Stimulated activated naive CD8-positive, alpha-beta T cell treated with anti-CD3 and anti-CD28 coated beads, Interleukin-15, amount 100 ng/mL, for 72 hours (primary cell): ENCODE data around the gene LYZL1.
"Not testable (repeated sequence)": the region's sequence is repeated elsewhere in the genome, so short reads cannot be mapped to it uniquely, and the experiment has no call there.

Experiments
- ATAC-seq: fragments of 150-1000 bp; cut with Tn5 transposase; 2 replicates; pipeline ENCODE4 v1.10.0; 2021; ENCODE audit warnings: mild to moderate bottlenecking, moderate library complexity
- DNase-seq, 2 donors: peaks; one replicate each; pipeline ENCODE4 v3.0.0; 2021 to 2022
- H3K27ac Mint-ChIP-seq, 2 donors: one replicate each; pipeline ENCODE4 v1.8.0; 2022; ENCODE audit warnings: mild to moderate bottlenecking in 2 of 2, mixed read lengths in 2 of 2, moderate library complexity in 2 of 2
- H3K27me3 Mint-ChIP-seq: one replicate; pipeline ENCODE4 v1.8.0; 2022; ENCODE audit warnings: mixed read lengths
- H3K4me1 Mint-ChIP-seq: one replicate; pipeline ENCODE4 v1.8.0; 2022; ENCODE audit warnings: mild to moderate bottlenecking, mixed read lengths
- H3K4me3 Mint-ChIP-seq, 2 donors: one replicate each; pipeline ENCODE4 v1.8.0; 2022; ENCODE audit warnings: mild to moderate bottlenecking in 2 of 2, mixed read lengths in 2 of 2, moderate library complexity in 1 of 2
- H3K9me3 Mint-ChIP-seq, 2 donors: one replicate each; pipeline ENCODE4 v1.8.0; 2022; ENCODE audit warnings: mixed read lengths in 2 of 2

Gene LYZL1

GRCh38 chr10:29326886-29327745 is 38.2 kb downstream of the LYZL1 start:
- no peak for ATAC-seq
- H3K4me1 Mint-ChIP-seq = no peaks in the 10 kb centered on the region
- no peaks in the 10 kb centered on the region for H3K9me3 Mint-ChIP-seq
- no peak for DNase-seq
- H3K27ac Mint-ChIP-seq = no peak overlapping the region
- no peak overlapping the region for H3K4me3 Mint-ChIP-seq
- H3K27me3 Mint-ChIP-seq = peaks cover 31% of the 10 kb centered on the region

DNA sequence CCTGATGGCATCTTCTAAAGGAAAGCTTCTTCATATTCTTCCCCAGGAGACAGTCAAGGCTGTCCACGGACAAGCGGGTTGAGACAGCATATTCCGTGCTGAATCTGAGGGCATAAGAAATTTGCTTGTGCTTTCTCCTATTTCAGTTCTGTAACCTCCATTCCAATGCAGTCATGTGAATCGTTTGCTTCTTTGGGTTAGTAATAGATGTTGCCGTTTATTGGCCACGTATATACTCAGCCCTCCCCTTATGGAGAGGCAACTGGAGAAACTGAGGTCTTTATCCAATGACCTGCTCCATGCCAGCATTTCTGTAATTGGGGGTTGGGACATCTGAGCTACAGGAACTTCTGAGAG is 38.9 kb downstream of the LYZL1 start:
- H3K4me1 Mint-ChIP-seq = no peaks in the 10 kb centered on the region
- H3K27me3 Mint-ChIP-seq = peaks cover 32% of the 10 kb centered on the region
- no peaks in the 10 kb centered on the region for H3K9me3 Mint-ChIP-seq
- ATAC-seq (no peak), DNase-seq (no peak)
- H3K27ac Mint-ChIP-seq = no peak overlapping the region
- no peak overlapping the region for H3K4me3 Mint-ChIP-seq

DNA sequence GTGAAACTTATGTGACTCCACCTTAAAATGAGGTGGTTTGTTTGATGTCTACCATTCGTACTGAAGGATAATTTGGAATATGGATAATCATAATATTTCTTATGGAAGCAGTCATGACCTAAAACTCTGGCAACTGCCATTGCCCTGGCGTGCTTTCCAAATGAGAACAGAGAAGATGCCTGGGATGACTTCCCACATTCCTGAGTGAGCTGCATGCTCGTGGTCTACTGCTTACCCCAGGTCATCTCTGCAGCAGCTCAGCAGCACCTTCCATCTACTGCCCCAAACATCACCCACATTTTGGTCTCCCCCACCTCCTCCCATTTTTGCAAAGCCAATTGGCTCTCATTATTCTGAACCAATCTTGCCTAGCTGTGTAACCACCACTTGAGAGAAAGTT is 40.1 kb downstream of the LYZL1 start:
- ATAC-seq (no peak), DNase-seq (no peak)
- Mint-ChIP-seq H3K4me1 (no peaks in the 10 kb centered on the region), H3K4me3 (no peak overlapping the region), H3K9me3 (no peaks in the 10 kb centered on the region), H3K27ac (no peak overlapping the region), H3K27me3 (peaks cover 22% of the 10 kb centered on the region)

DNA sequence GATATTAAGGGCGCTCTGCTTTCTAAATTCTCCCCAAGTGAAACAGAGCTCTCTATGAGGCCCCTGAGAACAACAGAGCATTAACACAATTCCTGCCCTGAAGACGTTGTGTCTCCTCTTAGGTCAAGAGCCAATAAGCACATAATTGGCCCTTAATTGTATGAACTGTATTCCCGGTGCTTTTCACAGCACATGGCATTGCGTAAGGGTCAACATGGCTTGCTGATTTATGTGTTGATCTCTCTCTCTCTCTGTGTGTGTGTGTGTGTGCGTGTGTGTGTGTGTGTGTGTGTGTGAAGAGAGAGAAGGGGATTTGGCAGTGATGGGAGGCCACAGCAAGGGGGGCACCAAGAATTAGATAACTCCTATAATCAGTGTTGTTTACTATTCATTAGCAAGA is 40.5 kb downstream of the LYZL1 start:
- H3K9me3 Mint-ChIP-seq = no peaks in the 10 kb centered on the region
- H3K4me1 Mint-ChIP-seq = no peaks in the 10 kb centered on the region
- no peak for DNase-seq
- ATAC-seq = no peak
- H3K27me3 Mint-ChIP-seq = peaks cover 22% of the 10 kb centered on the region
- H3K27ac Mint-ChIP-seq = no peak overlapping the region
- H3K4me3 Mint-ChIP-seq = no peak overlapping the region

DNA sequence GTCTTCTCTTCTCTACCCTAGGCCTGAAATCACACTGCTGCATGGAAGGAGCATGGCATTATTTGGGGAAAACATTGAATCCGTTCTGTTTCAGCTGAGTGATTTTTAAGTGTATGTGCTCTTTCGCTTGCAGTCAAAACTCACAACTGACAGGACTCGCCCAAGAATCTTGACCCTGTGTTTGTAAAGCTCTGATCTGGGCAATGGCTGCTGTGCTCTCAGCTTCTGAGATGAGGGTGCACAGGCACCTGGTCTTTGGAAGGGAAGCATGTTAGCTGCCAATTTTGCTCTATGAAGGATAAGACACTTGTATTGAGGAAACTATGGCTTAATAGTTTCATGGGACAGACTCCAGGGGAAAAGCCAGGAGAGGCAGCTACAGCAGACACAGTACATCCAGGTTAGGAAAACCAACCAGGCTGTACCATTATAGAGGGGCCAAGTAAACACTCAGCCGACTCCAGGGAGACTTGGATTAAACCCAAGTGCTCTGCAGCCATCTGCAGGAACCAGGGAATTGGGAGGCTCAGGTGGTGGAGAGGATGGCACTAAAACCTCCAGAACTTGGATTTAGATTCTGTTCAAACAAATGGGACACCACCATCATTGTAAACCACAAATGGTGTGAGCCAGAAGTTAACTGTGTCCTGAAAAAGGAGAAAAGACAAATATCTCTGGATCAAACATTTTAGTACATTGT is 43.3 kb downstream of the LYZL1 start:
- H3K4me3 Mint-ChIP-seq = no peak overlapping the region
- DNase-seq = no peak
- no peak overlapping the region for H3K27ac Mint-ChIP-seq
- ATAC-seq = no peak
- peaks cover 30% of the 10 kb centered on the region for H3K27me3 Mint-ChIP-seq
- H3K4me1 Mint-ChIP-seq = no peaks in the 10 kb centered on the region
- no peaks in the 10 kb centered on the region for H3K9me3 Mint-ChIP-seq

DNA sequence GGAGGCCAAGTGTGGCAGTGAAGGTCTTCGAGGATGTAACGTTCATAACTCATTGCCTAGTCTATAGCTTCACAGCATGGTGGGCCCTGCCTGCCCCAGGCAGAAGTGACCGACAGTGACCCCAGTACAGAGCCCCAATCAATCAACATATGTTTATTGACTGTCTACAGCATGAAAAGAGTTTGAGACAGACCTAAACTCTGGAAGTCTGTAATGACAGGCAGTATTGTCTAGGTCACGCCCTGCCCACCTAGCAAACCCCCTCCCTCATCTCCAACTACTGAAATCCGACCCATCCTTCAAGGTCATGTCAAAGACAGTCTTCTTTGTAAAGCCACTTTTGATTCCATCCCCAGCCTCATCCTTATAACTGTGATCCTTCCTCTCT is 43.9 kb downstream of the LYZL1 start:
- Mint-ChIP-seq H3K4me1 (no peaks in the 10 kb centered on the region), H3K9me3 (no peaks in the 10 kb centered on the region), H3K27ac (no peak overlapping the region), H3K27me3 (peaks cover 31% of the 10 kb centered on the region), H3K4me3 (no peak overlapping the region)
- DNase-seq (no peak), ATAC-seq (no peak)

GRCh38 chr10:29337526-29337925 is 48.7 kb downstream of the LYZL1 start:
- H3K27me3 Mint-ChIP-seq = peaks cover 37% of the 10 kb centered on the region
- ATAC-seq, H3K27ac Mint-ChIP-seq, H3K4me3 Mint-ChIP-seq, H3K9me3 Mint-ChIP-seq, H3K4me1 Mint-ChIP-seq, DNase-seq: not testable (repeated sequence)

DNA sequence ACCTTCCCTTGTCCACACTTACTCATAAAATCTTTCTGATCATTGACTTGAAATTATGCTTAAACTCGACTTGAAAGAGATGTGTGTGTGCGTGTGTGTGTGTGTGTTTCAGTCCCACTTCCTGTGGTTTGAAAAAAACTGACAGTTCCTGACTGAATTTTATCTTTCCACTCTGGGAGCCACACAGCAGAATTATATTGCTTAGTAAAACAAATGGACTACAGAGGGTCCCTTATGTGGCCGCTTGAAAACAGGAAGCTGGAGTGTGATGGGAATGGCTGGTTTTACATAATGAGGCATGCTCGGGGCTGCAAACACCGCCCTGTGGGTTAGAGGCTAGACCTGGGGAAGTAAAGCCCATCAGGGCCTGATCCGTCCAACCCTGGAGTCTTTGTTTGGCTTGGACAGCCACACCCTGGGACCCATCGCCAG is 54.8 kb downstream of the LYZL1 start:
- Mint-ChIP-seq H3K27me3 (peaks cover 63% of the 10 kb centered on the region), H3K27ac (no peak overlapping the region), H3K9me3 (peaks cover 4 to 7% of the 10 kb centered on the region in 2 donors), H3K4me3 (no peak overlapping the region), H3K4me1 (peaks cover 11% of the 10 kb centered on the region)
- ATAC-seq = no peak
- DNase-seq = no peak

DNA sequence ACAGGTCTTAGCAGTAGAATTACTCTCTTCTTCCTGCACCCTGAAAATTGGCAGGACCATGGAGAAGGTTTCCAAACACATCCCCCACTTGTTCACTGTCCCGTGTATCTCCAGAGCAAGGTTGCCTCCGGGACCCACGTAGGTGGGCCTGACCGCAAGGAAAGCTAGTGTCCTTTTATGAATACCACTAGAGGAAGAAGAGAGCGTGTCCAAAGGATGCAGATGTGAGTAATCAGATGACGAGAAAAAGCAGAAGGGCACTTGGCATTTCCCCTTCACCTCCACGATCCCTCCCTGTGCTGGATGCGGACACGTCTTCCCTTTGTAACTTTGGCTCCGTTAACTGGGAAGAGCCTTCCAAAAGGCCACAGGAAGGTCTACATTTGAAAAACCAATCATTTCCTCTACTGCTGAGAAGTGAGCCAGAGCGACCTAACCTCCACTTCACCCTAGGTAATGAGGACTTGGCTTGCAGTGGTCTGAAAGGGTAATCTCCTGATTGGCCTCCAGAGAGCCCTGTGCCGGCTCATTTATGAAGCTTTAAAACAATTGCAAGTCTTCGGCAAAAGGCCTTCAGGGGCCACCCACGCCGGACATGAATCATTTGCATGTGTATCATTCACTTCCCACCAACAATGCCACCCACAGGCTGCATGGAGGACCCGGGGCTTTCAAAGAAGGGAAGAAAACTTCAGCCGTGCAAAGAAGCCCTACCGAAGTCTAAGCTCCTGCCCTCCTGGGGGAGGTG is 55.4 kb downstream of the LYZL1 start:
- no peak for ATAC-seq
- no peak for DNase-seq
- Mint-ChIP-seq H3K4me3 (no peak overlapping the region), H3K27me3 (peaks cover 64% of the 10 kb centered on the region), H3K27ac (no peak overlapping the region), H3K4me1 (peaks cover 11% of the 10 kb centered on the region), H3K9me3 (peaks cover 4 to 7% of the 10 kb centered on the region in 2 donors)

DNA sequence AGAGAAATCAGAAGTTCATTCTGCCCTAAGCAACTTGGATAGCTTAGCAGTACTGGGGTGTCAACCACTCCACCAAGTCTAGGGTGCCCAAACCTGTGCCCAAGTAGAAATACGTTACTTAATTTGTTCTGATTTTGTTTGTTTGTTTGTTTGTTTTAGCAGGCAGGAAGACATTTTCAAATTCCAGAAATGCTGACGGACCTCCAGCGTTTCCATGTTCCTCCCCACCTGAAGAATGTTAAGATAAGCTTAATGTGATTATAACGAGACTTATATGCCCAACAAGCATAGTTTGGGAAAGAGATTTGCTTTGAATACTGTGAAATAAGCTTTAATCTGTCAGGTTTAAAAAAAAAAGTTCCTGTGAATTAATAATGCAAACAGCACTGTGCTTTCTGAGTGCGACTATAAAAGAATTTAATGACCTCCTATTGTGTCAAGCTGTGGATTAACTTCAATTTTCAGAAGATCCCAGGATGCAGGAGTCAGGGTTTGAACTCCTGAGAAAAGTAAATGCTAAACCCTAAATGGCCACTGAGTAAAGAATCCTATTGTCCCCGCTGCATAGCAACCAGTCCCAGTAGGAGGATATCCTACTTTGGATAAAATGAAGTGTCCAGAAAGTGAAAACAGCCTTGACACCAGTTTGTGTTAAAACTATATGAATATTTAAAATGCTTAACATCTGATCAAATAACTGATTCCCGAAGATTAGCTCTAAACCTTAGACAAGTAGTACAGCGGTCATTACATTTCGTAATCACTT is 56.5 kb downstream of the LYZL1 start:
- peaks cover 11% of the 10 kb centered on the region for H3K4me1 Mint-ChIP-seq

GRCh38 chr10:29345910-29346209 is 57.0 kb downstream of the LYZL1 start:
- Mint-ChIP-seq H3K9me3 (peaks cover 0 to 7% of the 10 kb centered on the region in 2 donors), H3K27me3 (peaks cover 59% of the 10 kb centered on the region), H3K4me1 (peaks cover 11% of the 10 kb centered on the region), H3K4me3 (no peak overlapping the region), H3K27ac (no peak overlapping the region)
- DNase-seq = no peak
- no peak for ATAC-seq

More for the DNA sequence above, 56.5 kb downstream of the LYZL1 start:
- DNase-seq (no peak), ATAC-seq (no peak)
- Mint-ChIP-seq H3K27ac (no peak overlapping the region), H3K9me3 (peaks cover 0 to 7% of the 10 kb centered on the region in 2 donors), H3K27me3 (peaks cover 61% of the 10 kb centered on the region), H3K4me3 (no peak overlapping the region)

- H3K27ac Mint-ChIP-seq = no peak overlapping the region
- no peak overlapping the region for H3K4me3 Mint-ChIP-seq
- DNase-seq = no peak
- peaks cover 55% of the 10 kb centered on the region for H3K27me3 Mint-ChIP-seq
- ATAC-seq = no peak
- H3K4me1 Mint-ChIP-seq = peaks cover 11% of the 10 kb centered on the region
- peaks cover 0 to 7% of the 10 kb centered on the region in 2 donors for H3K9me3 Mint-ChIP-seq
These were observed 57.6 kb downstream of the LYZL1 start for GRCh38 chr10:29346296-29347001.

DNA sequence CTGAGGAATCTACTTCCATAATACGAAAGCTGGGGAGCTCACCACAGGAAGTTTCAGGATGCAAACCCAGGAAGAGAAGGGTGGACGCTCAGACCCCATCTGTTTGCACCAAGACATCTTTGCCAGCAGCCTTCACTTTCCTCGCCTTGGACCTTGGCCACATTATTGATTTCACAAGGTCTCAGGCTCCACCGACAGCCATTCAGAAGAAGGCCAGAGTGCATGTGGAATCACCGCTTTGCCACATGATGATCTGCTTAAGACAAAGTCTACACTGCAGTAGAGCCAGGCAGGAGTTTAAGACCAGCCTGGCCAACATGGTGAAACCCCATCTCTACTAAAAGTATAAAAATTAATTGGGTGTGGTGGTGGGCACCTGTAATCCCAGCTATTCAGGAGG is 60.0 kb downstream of the LYZL1 start:
- no peak overlapping the region for H3K27ac Mint-ChIP-seq
- ATAC-seq (no peak), DNase-seq (no peak)
- H3K27me3 Mint-ChIP-seq = peaks cover 31% of the 10 kb centered on the region
- H3K9me3 Mint-ChIP-seq = no peaks in the 10 kb centered on the region
- H3K4me1 Mint-ChIP-seq = peaks cover 5% of the 10 kb centered on the region
- no peak overlapping the region for H3K4me3 Mint-ChIP-seq

DNA sequence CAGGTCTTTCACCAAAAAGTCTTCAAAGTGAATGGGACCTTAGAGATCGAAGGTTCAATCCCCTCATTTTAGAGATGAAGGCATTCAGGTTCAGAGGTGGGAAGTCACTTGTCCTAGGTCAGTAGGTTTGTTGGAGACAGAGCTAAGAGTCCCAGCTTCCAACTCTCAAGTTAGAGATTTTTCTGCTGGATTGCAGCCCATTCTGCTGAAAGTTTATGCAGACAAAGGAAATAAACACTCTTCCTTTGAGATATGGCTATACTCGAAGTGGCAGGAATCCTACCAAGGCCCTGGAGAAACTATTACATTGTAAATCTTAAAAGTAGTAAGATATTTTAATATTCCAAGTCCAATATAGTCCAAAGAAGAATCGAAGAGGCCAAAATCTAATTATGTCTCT is 64.4 kb downstream of the LYZL1 start:
- Mint-ChIP-seq H3K4me3 (no peak overlapping the region), H3K27me3 (peaks cover 12% of the 10 kb centered on the region), H3K27ac (no peak overlapping the region), H3K9me3 (no peaks in the 10 kb centered on the region), H3K4me1 (no peaks in the 10 kb centered on the region)
- DNase-seq = no peak
- no peak for ATAC-seq
